ENCODE results near the gene NQO1. TPM values are rescaled to one million over a fixed set of nuclear protein-coding genes. Genes with fewer than 3 reads are reported as not detected.

NQO1 gene
- polyA plus RNA-seq, 1 donor (not counting 4 experiments of a cell fraction or from before 2014, with no cell fraction given), result 166 TPM

DNA sequence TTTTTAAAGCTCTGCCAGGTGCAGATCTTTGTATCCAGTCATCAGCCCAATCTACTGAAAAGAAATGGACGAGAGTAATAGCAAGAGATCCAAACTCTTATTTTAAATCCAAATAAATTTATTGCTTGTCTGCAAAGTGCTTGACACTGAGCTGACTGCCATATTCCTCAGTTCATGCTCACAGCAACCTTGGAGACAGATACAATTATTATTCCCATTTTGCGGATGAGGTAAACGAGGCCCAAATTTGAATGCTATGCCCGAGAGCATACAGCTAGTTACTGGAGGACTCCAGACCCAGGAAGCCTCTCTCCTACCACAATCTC, 27.7 kb upstream of the NQO1 start:
- dilution Hi-C loops (cut with MboI; ENCODE audit: extremely low pct_ligation_motif_present, low sequenced_read_pairs), result no loop called here
- H3K27ac ChIP-seq (ENCODE audit: control insufficient read depth, insufficient read depth, low read length), result peak overlapping the region; percentile 95
- H3K79me2 ChIP-seq (ENCODE audit: control insufficient read depth, insufficient read depth, low read length), result peaks cover 44% of the 10 kb centered on the region
- H3K4me3 ChIP-seq (ENCODE audit: control insufficient read depth in 2 of 3, extremely low read depth in 1 of 3, insufficient read depth in 2 of 3, low read depth in 1 of 3, low read length in 3 of 3), result peak overlapping the region; percentile 74 to 100 (median 99)
- H3K4me1 ChIP-seq (ENCODE audit: control insufficient read depth, extremely low read depth, insufficient read depth, low read length), result peaks cover 4% of the 10 kb centered on the region
- no peak for FAIRE-seq
- H3K9me1 ChIP-seq (ENCODE audit: control insufficient read depth, extremely low read depth, insufficient read depth, low read length), result no peaks in the 10 kb centered on the region
- H3K4me2 ChIP-seq (ENCODE audit: control insufficient read depth, extremely low read depth, insufficient read depth, low read depth, low read length), result peak overlapping the region; percentile 70
- peaks cover 9 to 15% of the 10 kb centered on the region in 2 experiments for H3K36me3 ChIP-seq (ENCODE audit: control insufficient read depth in 2 of 2, extremely low read depth in 1 of 2, insufficient read depth in 2 of 2, low read length in 2 of 2)
- TF ChIP-seq, protein P1, sequence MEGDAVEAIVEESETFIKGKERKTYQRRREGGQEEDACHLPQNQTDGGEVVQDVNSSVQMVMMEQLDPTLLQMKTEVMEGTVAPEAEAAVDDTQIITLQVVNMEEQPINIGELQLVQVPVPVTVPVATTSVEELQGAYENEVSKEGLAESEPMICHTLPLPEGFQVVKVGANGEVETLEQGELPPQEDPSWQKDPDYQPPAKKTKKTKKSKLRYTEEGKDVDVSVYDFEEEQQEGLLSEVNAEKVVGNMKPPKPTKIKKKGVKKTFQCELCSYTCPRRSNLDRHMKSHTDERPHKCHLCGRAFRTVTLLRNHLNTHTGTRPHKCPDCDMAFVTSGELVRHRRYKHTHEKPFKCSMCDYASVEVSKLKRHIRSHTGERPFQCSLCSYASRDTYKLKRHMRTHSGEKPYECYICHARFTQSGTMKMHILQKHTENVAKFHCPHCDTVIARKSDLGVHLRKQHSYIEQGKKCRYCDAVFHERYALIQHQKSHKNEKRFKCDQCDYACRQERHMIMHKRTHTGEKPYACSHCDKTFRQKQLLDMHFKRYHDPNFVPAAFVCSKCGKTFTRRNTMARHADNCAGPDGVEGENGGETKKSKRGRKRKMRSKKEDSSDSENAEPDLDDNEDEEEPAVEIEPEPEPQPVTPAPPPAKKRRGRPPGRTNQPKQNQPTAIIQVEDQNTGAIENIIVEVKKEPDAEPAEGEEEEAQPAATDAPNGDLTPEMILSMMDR (optimal IDR thresholded peaks at IDR 0.05 in 1 of 3, IDR thresholded peaks at IDR 0.05 in 1 of 3, conservative IDR thresholded peaks at IDR 0.05 in 1 of 3; ENCODE audit: extremely low read depth in 1 of 3, insufficient read depth in 2 of 3, low read length in 3 of 3), result no peak
- no peak for TF ChIP-seq EZH2 (IDR thresholded peaks at IDR 0.05; ENCODE audit: low read length)
- H4K20me1 ChIP-seq (ENCODE audit: control insufficient read depth, extremely low read depth, insufficient read depth, low read length), result no peaks in the 10 kb centered on the region
- H3K27me3 ChIP-seq (ENCODE audit: control insufficient read depth, extremely low read depth, insufficient read depth, low read length), result no peaks in the 10 kb centered on the region
- DNase-seq (ENCODE audit: low read depth, low spot score), result no peak
- H2AFZ ChIP-seq (ENCODE audit: control insufficient read depth, low read length), result peak overlapping the region; percentile 96
- no peaks in the 10 kb centered on the region for H3K9me3 ChIP-seq (ENCODE audit: control insufficient read depth, low read depth, low read length)
- H3K9ac ChIP-seq (ENCODE audit: control insufficient read depth, extremely low read depth, insufficient read depth, low read length), result peak overlapping the region; percentile 97

DNA sequence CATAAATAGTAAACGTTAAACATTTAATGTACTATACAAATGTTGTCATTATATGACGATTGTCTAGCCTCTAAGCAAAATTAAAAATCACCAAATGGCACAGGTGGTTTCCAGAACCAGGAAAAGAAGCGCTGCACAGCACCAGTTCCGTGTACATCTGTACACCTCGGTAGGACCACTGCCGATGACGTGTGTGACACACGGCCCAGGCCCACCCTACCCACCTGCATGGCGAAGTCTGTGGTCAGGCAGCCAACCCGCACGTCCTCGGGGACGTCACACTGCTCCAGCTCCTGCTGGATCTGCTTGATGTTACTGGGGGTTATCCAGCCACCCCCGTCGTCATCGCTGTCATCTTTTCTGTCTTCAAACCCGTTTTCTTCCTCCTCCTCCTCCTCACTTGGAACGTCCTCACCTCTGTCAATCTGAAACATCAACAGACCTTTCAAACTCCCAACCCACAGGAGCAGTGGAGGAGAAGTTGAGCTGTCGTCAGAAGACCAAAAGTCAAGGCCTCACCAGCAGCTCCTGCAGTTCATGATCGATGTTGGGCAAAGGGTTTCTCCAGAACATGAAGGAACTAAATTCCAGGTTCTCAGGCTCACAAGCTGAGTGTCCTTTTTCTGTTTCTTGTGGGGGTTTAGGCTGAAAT, 22.5 kb upstream of the NQO1 start:
- Histone ChIP-seq H3K27me3 (ENCODE audit: control insufficient read depth, extremely low read depth, insufficient read depth, low read length) (no peaks in the 10 kb centered on the region), H3K36me3 (ENCODE audit: control insufficient read depth in 2 of 2, extremely low read depth in 1 of 2, insufficient read depth in 2 of 2, low read length in 2 of 2) (peaks cover 41 to 60% of the 10 kb centered on the region in 2 experiments), H4K20me1 (ENCODE audit: control insufficient read depth, extremely low read depth, insufficient read depth, low read length) (peaks cover 4% of the 10 kb centered on the region), H3K9me3 (ENCODE audit: control insufficient read depth, low read depth, low read length) (no peaks in the 10 kb centered on the region), H2AFZ (ENCODE audit: control insufficient read depth, low read length) (no peak overlapping the region), H3K4me2 (ENCODE audit: control insufficient read depth, extremely low read depth, insufficient read depth, low read depth, low read length) (no peak overlapping the region), H3K27ac (ENCODE audit: control insufficient read depth, insufficient read depth, low read length) (no peak overlapping the region), H3K4me3 (ENCODE audit: control insufficient read depth in 2 of 3, extremely low read depth in 1 of 3, insufficient read depth in 2 of 3, low read depth in 1 of 3, low read length in 3 of 3) (no peak overlapping the region), H3K9ac (ENCODE audit: control insufficient read depth, extremely low read depth, insufficient read depth, low read length) (no peak overlapping the region), H3K79me2 (ENCODE audit: control insufficient read depth, insufficient read depth, low read length) (peaks cover 61% of the 10 kb centered on the region), H3K9me1 (ENCODE audit: control insufficient read depth, extremely low read depth, insufficient read depth, low read length) (no peaks in the 10 kb centered on the region), H3K4me1 (ENCODE audit: control insufficient read depth, extremely low read depth, insufficient read depth, low read length) (no peaks in the 10 kb centered on the region)
- dilution Hi-C loops (cut with MboI; ENCODE audit: extremely low pct_ligation_motif_present, low sequenced_read_pairs), result no loop called here
- FAIRE-seq (no peak), DNase-seq (ENCODE audit: low read depth, low spot score) (no peak)
- TF ChIP-seq EZH2 (IDR thresholded peaks at IDR 0.05; ENCODE audit: low read length), result no peak
- TF ChIP-seq, protein P1 (optimal IDR thresholded peaks at IDR 0.05 in 1 of 3, IDR thresholded peaks at IDR 0.05 in 1 of 3, conservative IDR thresholded peaks at IDR 0.05 in 1 of 3; ENCODE audit: extremely low read depth in 1 of 3, insufficient read depth in 2 of 3, low read length in 3 of 3), result no peak
